H1 (cell line): ENCODE measurements around the gene CYSRT1. TPM values are rescaled to one million over a fixed set of nuclear protein-coding genes. Genes with fewer than 3 reads are reported as not detected.

Experiments used
- ATF2 ChIP-seq: IDR thresholded peaks from 2 replicates; pipeline ENCODE4 v1.6.1; 2012; ENCODE audit warnings: low read length, inconsistent platforms
- BCL11A ChIP-seq, 2 experiments: IDR thresholded peaks; one replicate each; pipeline ENCODE4 v1.6.1; 2011; ENCODE audit warnings: low read depth in 2 of 2, low read length in 2 of 2, mild to moderate bottlenecking in 2 of 2
- EGR1 ChIP-seq: IDR thresholded peaks from 2 replicates; pipeline ENCODE4 v1.6.1; 2011; ENCODE audit warnings: low read depth, low read length, borderline replicate concordance
- JUN ChIP-seq: IDR thresholded peaks from 2 replicates; pipeline ENCODE4 v1.6.1; 2011; ENCODE audit warnings: low read depth, mild to moderate bottlenecking, improper control_type of control experiment, low read length
- POLR2AphosphoS5 ChIP-seq: IDR thresholded peaks from 2 replicates; pipeline ENCODE4 v1.6.1; 2011; ENCODE audit warnings: low read depth, low read length
- SIRT6 ChIP-seq: IDR thresholded peaks from one replicate; pipeline ENCODE4 v1.7.1; 2012; ENCODE audit warnings: low read length, inconsistent platforms
- TAF1 ChIP-seq: IDR thresholded peaks from 2 replicates; pipeline ENCODE4 v1.6.1; 2011; ENCODE audit warnings: mild to moderate bottlenecking, low read depth, low read length
- TEAD4 ChIP-seq: IDR thresholded peaks from 2 replicates; pipeline ENCODE4 v1.6.1; 2012; ENCODE audit warnings: low read depth, low read length, inconsistent platforms, mixed read lengths
- polyA plus RNA-seq, 7 experiments: library from polyadenylated mRNA; depleted of rRNA in 3 of 7; stranded (reverse) in 5 of 7; unstranded in 2 of 7; fragments of >200 nt in 5 of 7; fragments of 200-250 nt in 2 of 7; gene quantifications; 1 replicate in 5 of 7; 2 replicates in 1 of 7; 4 replicates in 1 of 7; pipeline versions ENCODE4 v1.2.1 to v1.2.3, GENCODE V29; 2011 to 2013; ENCODE audit warnings: missing spikeins in 2 of 7, mixed read lengths in 2 of 7
- total RNA-seq: library from RNA; stranded (reverse); fragmentation: NEBNext Ultra II Directional; extraction: Animal tissue kit (Norgen Biotek cat#: 25700); gene quantifications from 2 replicates; pipeline ENCODE4 v1.2.1, GENCODE V29; 2021

Gene CYSRT1
- total and polyA plus RNA-seq, 2 of the 8 experiments (the other 6 are each of a cell fraction or from before 2014, with no cell fraction given): 1.0 to 6.5 TPM

GRCh38 chr9:137216188-137216965, 8.6 kb upstream of the CYSRT1 start (continued):
- TF ChIP-seq TAF1 (no peak), POLR2AphosphoS5 (no peak), JUN (no peak), TEAD4 (no peak), SIRT6 (no peak), ATF2 (no peak), EGR1 (no peak), BCL11A (IDR thresholded peaks at IDR 0.05; ENCODE audit: low read depth in 2 of 2, low read length in 2 of 2) (no peak)
